Retinal pigment epithelial cell (primary cell): Measurements from ENCODE around the gene CUEDC1.

Experiments used
- DNase-seq: peaks from one replicate; pipeline ENCODE4 v3.0.0-alpha.2; 2010; ENCODE audit warnings: low read depth
- H3K4me3 ChIP-seq: 2 replicates; pipeline ENCODE4 v1.5.1; 2011; ENCODE audit warnings: mild to moderate bottlenecking, low read length, control low read depth, moderate library complexity
- TF ChIP-seq, protein P1 (sequence below): conservative IDR thresholded peaks from 2 replicates; pipeline ENCODE4 v1.5.1; 2011; ENCODE audit warnings: low read depth, low read length, control low read depth, inconsistent platforms

Gene CUEDC1

DNA sequence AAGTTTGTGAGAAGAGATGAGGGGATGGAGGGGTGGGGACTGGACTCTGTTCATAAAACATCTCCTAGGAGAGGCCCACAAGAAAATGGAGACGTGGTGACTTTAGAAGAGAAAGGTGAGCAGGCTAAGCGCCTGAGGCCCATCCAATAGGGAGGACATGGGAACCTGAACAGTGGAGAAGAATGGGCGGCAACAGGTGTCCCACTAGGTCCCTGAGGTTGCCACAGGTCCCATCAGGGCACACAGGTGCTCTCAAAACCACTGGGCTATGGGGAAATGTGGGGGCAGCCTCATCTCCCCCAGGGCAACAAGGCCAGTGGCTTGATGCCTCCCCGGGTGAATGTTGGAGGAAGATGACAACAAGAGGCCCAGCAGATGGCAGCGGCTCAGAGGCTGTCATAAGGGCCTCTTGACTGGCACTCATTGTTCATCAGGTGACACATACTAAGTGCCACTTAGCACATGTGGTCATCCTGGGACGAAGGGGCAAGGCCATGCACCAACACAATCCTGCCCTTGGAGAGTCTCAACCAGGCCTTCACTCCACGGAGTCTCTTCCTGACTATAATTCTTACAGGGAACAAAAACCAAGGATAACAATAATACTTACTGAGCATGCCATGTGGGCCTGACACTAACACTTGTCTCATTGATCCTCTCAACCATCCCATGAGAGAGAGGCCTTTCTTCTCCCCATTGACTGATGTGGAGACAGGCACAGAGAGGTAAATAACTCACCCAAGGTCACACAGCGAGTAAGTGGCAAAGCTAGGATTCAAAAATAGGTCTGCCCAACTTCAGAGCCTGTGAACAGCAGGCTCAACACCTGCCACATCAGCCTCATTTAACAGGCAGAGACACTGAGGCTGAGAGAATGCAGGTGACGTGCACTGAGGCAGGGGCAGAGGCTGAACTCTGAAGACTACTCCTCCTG lies 38.0 kb downstream of the CUEDC1 start:
- TF ChIP-seq, protein P1, sequence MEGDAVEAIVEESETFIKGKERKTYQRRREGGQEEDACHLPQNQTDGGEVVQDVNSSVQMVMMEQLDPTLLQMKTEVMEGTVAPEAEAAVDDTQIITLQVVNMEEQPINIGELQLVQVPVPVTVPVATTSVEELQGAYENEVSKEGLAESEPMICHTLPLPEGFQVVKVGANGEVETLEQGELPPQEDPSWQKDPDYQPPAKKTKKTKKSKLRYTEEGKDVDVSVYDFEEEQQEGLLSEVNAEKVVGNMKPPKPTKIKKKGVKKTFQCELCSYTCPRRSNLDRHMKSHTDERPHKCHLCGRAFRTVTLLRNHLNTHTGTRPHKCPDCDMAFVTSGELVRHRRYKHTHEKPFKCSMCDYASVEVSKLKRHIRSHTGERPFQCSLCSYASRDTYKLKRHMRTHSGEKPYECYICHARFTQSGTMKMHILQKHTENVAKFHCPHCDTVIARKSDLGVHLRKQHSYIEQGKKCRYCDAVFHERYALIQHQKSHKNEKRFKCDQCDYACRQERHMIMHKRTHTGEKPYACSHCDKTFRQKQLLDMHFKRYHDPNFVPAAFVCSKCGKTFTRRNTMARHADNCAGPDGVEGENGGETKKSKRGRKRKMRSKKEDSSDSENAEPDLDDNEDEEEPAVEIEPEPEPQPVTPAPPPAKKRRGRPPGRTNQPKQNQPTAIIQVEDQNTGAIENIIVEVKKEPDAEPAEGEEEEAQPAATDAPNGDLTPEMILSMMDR, result no peak
- H3K4me3 ChIP-seq, result no peak overlapping the region
- no peak for DNase-seq

- DNase-seq, result no peak
- TF ChIP-seq, protein P1, result no peak
- no peak overlapping the region for H3K4me3 ChIP-seq
Measured at GRCh38 chr17:57915985-57916757, 39.0 kb downstream of the CUEDC1 start.

DNA sequence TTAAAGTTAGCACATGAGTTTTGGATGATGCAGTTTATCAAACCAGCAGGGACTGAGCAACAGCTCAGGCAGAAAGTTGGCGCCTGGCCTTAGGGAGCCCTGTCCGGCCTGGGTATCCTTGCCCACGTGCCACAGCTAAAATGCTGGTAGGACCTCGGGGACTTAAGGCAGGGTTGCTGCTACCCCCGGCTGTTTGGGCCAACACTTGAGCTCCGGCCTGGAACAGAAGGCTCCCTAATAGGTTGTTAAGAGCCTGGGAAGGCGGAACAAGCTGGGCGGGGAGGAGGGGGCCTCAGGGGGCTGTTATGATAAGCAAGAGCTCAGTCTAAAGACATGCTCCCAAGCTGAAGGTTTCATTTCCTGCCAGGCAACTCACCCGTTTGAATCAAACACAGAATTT lies 39.7 kb downstream of the CUEDC1 start:
- no peak for DNase-seq
- TF ChIP-seq, protein P1, result no peak
- H3K4me3 ChIP-seq, result no peak overlapping the region

DNA sequence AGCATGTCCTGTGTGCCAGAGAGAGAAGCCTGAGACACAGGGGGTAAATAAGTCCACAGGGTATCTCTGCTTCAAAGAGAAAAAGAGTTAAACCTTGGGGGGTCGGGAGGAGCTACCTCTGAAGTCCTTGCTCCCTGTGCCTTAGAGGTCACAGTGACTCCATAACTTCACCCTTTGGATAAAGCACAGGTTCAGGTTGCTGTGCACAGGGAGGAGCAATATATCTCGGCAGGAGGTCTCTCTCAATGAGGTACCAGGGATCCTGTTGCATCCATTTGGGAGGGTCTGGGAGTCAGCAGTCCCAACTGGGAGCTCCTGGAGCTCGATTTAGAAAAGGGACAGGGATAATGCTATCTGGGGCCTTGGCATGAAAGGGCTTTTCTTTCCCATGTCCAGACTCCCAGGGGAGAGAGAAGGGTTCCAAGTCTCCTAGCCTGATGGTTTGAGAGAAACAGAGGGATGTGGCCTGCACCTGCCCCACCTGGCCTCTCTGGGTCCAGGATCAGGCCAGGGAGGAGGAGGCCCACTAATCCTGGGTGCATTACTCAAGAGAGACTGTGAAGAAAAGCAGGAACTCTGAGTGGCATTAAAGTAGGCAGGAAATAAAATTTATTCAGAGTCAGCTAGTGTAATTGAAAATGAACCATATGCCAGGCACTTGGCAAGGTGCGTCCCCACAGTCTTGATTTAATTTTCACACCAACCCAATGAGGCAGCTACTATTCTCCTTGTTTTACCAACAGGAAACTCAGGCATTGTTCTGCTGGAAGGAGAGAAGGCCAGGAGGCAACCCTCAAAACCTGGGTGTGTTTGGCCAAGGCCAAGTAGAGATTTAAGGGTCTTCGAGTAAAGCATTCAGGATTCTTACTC lies 40.7 kb downstream of the CUEDC1 start:
- no peak overlapping the region for H3K4me3 ChIP-seq

GRCh38 chr17:57913575-57914272 lies 41.5 kb downstream of the CUEDC1 start:
- no peak for DNase-seq
- TF ChIP-seq, protein P1, result no peak
- no peak overlapping the region for H3K4me3 ChIP-seq

More for the DNA sequence above, 40.7 kb downstream of the CUEDC1 start:
- TF ChIP-seq, protein P1, result no peak
- no peak for DNase-seq
